ENCODE data around the gene TOP3B.
"Not testable (repeated sequence)": the region's sequence is repeated elsewhere in the genome, so short reads cannot be mapped to it uniquely, and the experiment has no call there.

Gene TOP3B

GRCh38 chr22:21922370-21923162 is 60.0 kb downstream of the TOP3B start:
- DNase-seq: no peak

DNA sequence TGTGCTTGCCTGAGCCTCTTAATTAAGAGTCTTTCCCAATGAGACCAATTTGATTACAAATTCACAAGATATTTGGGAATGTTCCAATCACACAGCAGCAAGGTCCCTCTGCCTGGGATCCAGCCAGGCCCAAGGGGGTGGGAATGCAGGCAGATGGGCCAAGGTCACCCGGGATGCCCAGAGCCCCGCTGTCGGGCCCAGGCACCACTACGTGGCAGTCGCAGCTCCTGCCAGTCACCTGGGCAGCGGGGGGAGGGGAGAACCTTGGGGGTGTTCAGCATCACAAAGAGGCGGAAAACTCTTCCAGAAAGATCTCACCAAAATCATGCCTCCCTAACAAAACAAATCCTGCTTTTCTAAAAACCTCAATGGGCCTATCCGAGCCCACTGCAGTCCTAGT is 60.9 kb downstream of the TOP3B start:
- DNase-seq: no peak

GRCh38 chr22:21921184-21921721 is 61.3 kb downstream of the TOP3B start:
- DNase-seq: no peak

- no peak for DNase-seq
Observed at GRCh38 chr22:21920341-21921183, 62.0 kb downstream of the TOP3B start.

GRCh38 chr22:21919526-21920307 is 62.9 kb downstream of the TOP3B start:
- no peak for DNase-seq

DNA sequence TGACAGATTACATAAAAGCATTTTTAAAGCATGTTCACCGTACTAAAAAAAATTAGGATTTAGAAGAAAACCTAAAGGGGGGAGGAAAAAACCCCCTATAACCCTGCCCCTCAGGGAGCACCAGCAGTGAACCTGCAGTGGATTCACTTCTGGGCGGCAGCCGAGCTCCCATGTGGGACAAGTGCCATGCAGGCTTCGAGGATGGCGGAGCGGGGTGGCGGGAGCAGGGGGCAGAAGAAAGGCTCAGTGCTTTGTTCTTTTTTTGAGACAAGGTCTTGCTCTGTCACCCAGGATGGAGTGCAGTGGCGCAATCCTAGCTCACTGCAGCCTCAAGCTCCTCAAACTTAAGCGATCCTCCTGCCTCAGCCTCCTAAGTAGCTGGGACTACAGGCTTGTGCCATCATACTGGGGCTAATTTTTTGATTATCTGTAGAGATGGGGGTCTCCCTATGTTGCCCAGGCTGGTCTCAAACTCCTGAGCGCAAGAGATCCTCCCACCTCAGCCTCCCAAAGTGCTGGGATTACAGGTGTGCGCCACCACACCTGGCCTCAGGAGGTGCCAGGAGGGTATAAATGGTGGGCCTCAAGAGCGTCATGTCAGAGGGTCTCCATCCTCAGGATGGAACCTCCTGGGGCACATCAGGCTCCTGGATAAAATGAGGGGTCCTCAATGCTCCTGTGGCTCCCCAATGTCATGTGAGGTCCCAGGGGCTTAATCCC is 64.0 kb downstream of the TOP3B start:
- no peak for DNase-seq

DNA sequence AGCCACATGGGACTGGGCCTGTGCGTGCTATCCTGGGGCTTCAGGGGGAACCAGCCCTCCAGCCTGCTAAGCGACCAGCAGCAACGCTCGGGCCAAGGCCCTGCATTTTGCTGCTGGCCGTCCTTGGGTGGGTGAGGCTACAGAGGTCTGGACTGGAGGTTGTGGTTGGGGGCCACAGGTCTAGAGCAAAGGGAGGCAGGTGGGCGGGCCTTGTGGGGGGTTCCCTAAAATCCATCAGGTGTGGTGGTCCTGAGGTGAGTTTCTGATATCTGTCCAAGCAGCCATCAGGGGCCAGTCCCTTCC is 64.7 kb downstream of the TOP3B start:
- no peak for DNase-seq

DNA sequence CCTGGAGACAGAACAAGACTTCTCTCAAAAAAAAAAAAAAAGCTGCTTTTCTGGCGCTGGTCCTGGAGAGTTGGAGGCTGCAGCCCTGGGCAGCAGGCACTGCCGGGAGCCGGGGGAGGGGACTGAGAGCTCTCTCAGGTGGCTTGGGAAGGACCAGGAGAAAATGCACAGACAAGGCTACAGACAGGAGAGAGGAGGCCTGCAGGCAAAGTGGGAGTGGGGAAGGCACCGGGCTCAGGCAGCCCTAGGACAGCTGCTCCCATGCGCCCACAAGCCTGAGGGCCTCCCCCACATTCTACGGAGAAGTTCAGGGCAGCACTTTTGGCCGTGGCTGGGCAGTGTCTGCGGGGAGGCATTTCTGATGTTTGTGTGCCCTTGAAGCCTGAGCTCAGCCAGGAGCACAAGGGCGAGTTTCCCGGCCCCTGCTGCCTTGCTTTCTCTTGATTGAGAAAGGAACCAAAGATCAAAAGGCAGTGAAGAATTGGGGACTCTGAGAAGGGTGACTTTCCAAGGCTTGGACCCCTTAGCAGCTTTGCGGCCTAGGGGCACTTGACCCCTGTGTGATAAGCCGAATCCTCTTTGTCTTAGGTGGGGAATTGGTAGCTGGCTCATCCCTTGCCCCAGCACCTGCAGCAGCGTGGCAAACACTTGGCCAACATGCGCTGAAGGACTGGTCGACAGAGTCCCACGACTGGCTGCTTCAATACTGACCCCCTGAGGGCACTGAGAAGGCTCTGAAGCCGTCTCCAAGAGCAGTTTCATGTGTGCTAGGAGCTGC is 65.2 kb downstream of the TOP3B start:
- no peak for DNase-seq

- no peak for DNase-seq
Observed at GRCh38 chr22:21916309-21916918, 66.2 kb downstream of the TOP3B start.

DNA sequence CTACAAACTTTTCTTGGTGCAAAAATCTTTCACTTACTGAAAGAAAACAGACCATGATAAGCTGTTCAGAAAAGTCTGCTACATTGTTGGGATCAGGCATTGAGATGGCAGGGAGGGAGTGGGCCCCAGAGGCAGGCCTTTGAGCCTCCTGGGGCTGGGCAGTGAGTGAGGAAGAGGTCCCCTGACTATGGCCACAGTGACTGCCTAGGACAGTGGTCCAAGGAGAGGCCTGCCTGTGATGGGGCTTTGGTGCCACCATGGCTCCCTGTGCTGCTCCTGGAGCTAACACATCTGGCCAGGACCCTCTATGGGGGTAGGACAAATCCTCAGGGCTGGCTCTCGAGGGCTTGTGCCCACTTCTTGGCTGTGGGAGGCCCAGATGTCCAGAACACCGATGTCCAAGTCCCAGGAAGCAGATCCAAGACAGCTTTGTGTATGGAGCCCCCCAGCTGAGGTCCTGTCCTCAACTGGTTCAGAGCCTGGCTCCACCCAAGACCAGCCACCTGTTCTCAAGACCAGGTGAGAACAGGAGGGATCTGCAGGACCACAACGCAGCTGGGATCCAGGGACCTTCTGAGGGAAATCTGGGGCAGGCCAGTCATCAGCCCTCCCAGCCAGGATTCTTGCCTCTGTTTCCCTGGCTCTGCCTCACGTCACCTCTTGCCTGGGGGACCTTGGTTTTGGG is 66.8 kb downstream of the TOP3B start:
- DNase-seq: no peak

DNA sequence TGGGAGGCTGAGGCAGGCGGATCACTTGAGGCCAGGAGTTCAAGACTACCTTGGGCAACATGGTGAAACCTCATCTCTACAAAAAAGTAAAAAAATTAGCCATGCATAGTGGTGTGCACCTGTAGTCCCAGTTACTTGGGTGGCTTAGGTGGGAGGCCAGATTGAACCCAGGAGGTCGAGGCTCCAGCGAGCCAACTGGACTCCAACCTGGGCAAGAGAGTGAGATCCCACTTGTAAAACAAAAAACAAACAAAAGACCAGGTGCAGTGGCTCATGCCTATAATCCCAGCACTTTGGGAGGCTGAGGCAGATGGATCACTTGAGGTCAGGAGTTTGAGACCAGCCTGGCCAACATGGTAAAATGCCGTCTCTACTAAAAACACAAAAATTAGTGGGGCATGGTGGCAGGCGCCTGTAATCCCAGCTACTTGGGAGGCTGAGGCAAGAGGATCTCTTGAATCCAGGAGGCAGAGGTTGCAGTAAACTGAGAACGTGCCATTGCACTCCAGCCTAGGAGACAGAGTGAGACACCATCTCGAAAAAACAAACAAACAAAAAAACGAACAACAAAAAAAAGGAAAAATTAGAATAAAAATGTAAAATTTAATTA is 68.4 kb downstream of the TOP3B start:
- DNase-seq: not testable (repeated sequence)

GRCh38 chr22:21910367-21910766 is 72.2 kb downstream of the TOP3B start:
- not testable (repeated sequence) for DNase-seq

DNA sequence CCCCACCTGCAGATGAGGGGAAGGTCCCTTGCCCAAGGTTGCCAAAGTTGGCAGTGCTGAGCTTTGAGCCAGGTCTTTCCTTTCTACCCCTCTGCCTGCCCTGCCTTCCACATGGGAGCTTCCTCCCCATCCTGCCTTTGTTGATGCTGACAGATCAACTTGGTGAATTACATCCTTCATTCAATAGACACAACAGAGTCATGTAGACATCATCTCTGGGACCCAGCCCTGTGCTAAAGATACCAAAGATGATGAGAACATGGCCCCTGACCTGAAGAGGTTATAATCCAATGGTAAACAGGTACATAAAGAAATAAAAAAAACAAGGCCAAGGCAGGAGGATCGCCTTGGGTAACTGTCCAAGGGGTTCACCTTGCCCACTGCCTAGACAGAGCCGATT is 72.7 kb downstream of the TOP3B start:
- DNase-seq: no peak

GRCh38 chr22:21907638-21908522 is 74.7 kb downstream of the TOP3B start:
- DNase-seq: no peak
